GM18505 (cell line): ENCODE data around the gene TRIM64C.
"Not testable (repeated sequence)": the region's sequence is repeated elsewhere in the genome, so short reads cannot be mapped to it uniquely, and the experiment has no call there.

Source experiments
- ATAC-seq: cut with Tn5 transposase; IDR thresholded peaks from one replicate; pipeline ENCODE4 v1.9.1; 2021; ENCODE audit not compliant: unreplicated experiment

Gene TRIM64C, protein sequence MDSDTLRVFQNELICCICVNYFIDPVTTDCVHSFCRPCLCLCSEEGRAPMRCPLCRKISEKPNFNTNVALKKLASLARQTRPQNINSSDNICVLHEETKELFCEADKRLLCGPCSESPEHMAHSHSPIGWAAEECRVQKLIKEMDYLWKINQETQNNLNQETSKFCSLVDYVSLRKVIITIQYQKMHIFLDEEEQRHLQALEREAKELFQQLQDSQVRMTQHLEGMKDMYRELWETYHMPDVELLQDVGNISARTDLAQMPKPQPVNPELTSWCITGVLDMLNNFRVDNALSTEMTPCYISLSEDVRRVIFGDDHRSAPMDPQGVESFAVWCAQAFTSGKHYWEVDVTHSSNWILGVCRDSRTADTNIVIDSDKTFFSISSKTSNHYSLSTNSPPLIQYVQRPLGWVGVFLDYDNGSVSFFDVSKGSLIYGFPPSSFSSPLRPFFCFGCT

DNA sequence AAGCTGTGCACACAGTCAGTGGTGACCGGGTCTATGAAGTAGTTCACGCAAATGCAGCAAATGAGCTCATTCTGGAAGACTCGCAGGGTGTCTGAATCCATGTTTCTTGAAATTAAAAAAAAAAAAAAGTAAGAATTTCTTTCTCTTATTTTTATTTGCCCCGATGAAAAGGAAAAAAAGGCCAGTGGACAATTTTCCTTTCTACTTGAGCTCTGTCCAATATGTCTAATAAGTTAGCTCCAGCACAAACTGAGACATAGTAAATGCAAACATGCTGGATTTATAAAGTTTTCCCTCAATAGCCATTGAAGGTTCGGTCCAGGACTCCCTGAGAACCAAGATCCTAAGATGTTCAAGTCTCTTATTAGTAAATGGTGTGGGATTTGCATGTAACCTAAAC, at the start of gene TRIM64C:
Gene TRIM64C (minus strand): TSS at position 101 of the 400 bp plus-strand sequence. CDS start 0 bp downstream, at position 101.
- ATAC-seq, result not testable (repeated sequence)

DNA sequence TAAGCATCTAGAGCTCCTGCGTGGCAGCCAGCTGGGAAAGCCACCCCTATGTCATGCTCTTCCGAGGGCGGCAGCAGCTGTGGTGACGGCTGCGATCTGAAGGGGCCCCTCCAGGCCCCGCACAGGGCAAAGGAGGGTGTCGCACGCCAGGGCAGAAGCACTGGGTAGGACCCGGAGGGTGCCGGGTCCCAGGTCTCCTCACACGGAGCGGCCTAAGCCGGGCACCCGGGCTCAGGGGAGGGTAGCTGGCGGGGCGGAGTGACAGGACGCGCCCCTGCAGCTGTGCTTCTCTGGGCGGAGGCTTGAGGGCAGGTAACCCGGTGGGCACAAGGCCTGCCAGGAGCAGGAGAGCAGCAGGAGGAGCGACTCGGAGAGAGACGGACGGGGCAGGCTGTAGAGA, 43.4 kb upstream of the TRIM64C start:
- not testable (repeated sequence) for ATAC-seq

DNA sequence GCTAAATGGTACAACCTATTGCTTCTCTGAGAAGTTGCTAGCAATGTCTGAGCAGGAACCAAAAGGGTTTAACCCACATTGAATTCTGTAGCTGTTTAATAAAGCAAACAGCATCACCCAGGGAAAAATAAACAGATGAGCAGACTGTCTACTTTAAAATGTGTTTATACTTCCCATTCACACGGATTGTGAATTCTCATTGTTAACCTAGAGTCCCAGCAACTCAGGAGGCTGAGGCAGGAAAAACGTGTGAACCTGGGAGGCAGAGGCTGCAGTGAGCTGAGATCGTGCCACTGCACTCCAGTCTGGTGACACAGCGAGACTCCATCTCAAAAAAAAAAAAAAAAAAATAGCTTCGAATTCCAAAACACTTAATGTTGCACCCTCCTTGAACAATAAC, 11.0 kb upstream of the TRIM64C start:
- not testable (repeated sequence) for ATAC-seq

DNA sequence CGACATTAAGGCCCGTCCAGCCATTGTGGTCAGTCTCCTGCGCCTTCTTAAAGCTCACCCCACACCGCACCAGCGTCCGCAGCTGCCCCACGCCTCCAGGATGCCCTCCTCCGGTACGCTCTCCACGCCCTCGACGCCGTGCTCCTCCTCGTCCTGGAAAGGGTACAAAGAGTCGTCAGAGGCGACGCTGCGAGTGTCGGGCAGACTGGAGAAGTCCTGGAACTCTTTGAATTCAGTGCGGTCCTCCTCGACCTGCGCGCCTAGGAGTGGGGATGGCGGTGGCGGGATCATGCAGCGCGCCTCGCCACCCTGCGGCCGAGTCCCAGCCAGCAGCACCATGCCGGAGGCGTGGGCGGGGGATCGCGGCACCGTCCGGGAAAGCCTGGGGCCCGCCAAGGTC, 9.1 kb downstream of the TRIM64C start:
- not testable (repeated sequence) for ATAC-seq

DNA sequence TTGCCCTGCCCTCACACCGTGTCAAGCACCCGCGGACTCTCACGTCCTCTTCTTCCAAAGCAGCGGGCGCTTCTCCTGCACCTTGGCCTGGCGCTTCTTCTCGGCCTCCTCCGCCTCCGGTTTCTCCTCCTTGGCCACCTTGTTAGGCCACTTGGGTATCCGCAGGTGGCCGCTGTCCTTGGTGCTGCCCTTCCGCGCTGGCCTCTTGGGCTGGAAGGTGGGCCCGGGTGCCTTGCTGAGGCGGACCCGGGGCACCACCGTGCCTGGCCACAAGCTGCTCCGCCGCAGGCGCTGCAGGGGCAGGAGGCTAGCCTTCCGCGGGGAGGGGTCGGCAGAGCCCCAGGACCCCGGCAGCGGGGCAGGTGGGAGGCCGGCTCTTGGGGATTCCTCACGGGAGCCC, 10.7 kb downstream of the TRIM64C start:
- not testable (repeated sequence) for ATAC-seq

DNA sequence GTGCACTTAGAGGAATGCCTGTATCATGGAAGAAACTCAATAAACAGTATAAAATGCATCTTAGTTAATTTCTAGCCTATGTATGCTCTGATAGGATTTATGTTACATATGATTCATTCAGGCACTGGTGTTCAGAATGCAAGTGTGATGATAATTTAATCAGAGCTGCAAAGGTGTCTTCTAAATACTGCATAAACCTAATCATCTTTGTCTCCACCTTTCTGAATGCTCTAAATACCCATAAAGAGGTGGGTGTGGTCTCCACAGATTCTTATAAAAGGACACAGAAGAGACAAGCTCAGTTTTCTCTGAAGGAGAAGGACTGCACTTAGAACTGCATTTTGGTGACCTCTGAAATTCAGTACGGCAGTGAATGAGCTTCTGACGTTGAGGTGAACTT, 30.4 kb downstream of the TRIM64C start, which contains the start of gene TRIM49B:
Gene TRIM49B (plus strand): TSS at position 301 of the 400 bp plus-strand sequence. CDS start 2,777 bp downstream, outside the sequence.
- not testable (repeated sequence) for ATAC-seq
